ENCODE results near the gene SYNJ2.

The SYNJ2 gene

GRCh38 chr6:158058171-158058651 is 76.5 kb downstream of the SYNJ2 start:
- no peak for DNase-seq (ENCODE audit: low read depth)
- TF ChIP-seq CTCF (IDR thresholded peaks at IDR 0.05; ENCODE audit: insufficient read depth, low read depth, low read length, missing control alignments): no peak
- no peak overlapping the region for H3K4me3 ChIP-seq (ENCODE audit: low read length)

GRCh38 chr6:158059108-158059507 is 77.4 kb downstream of the SYNJ2 start:
- no peak for TF ChIP-seq CTCF (IDR thresholded peaks at IDR 0.05; ENCODE audit: insufficient read depth, low read depth, low read length, missing control alignments)
- DNase-seq (ENCODE audit: low read depth): no peak
- H3K4me3 ChIP-seq (ENCODE audit: low read length): no peak overlapping the region

- no peak for TF ChIP-seq CTCF (IDR thresholded peaks at IDR 0.05; ENCODE audit: insufficient read depth, low read depth, low read length, missing control alignments)
- no peak overlapping the region for H3K4me3 ChIP-seq (ENCODE audit: low read length)
- DNase-seq (ENCODE audit: low read depth): peak; percentile 93
These were observed 79.0 kb downstream of the SYNJ2 start for GRCh38 chr6:158060455-158061360.

- TF ChIP-seq CTCF (IDR thresholded peaks at IDR 0.05; ENCODE audit: insufficient read depth, low read depth, low read length, missing control alignments): no peak
- DNase-seq (ENCODE audit: low read depth): no peak
- no peak overlapping the region for H3K4me3 ChIP-seq (ENCODE audit: low read length)
These were observed 79.7 kb downstream of the SYNJ2 start for GRCh38 chr6:158061361-158061708.

GRCh38 chr6:158061709-158062461 is 80.2 kb downstream of the SYNJ2 start:
- no peak for TF ChIP-seq CTCF (IDR thresholded peaks at IDR 0.05; ENCODE audit: insufficient read depth, low read depth, low read length, missing control alignments)
- no peak for DNase-seq (ENCODE audit: low read depth)
- H3K4me3 ChIP-seq (ENCODE audit: low read length): no peak overlapping the region

- no peak for TF ChIP-seq CTCF (IDR thresholded peaks at IDR 0.05; ENCODE audit: insufficient read depth, low read depth, low read length, missing control alignments)
- no peak overlapping the region for H3K4me3 ChIP-seq (ENCODE audit: low read length)
- no peak for DNase-seq (ENCODE audit: low read depth)
These were observed 82.1 kb downstream of the SYNJ2 start for GRCh38 chr6:158063736-158064135.
